IPS-18a (cell line): Measurements from ENCODE around the gene TLCD5.

Source experiments
- H3K27ac ChIP-seq: one replicate; pipeline ENCODE4 v1.5.1; 2013; ENCODE audit warnings: low read length
- H3K27me3 ChIP-seq: one replicate; pipeline ENCODE4 v1.6.1; 2013; ENCODE audit warnings: mild to moderate bottlenecking, low read length; ENCODE audit not compliant: control insufficient read depth, insufficient read depth
- H3K36me3 ChIP-seq: one replicate; pipeline ENCODE4 v1.6.1; 2013; ENCODE audit warnings: low read depth, low read length; ENCODE audit not compliant: control insufficient read depth
- H3K4me1 ChIP-seq: one replicate; pipeline ENCODE4 v1.6.1; 2013; ENCODE audit warnings: low read depth, low read length; ENCODE audit not compliant: control insufficient read depth
- H3K4me3 ChIP-seq: one replicate; pipeline ENCODE4 v1.5.1; 2013; ENCODE audit warnings: low read length
- H3K9ac ChIP-seq: one replicate; pipeline ENCODE4 v1.6.1; 2013; ENCODE audit warnings: mild to moderate bottlenecking, low read length, moderate library complexity
- H3K9me3 ChIP-seq: one replicate; pipeline ENCODE4 v1.6.1; 2013; ENCODE audit warnings: low read depth, low read length; ENCODE audit not compliant: control insufficient read depth

TLCD5 gene

DNA sequence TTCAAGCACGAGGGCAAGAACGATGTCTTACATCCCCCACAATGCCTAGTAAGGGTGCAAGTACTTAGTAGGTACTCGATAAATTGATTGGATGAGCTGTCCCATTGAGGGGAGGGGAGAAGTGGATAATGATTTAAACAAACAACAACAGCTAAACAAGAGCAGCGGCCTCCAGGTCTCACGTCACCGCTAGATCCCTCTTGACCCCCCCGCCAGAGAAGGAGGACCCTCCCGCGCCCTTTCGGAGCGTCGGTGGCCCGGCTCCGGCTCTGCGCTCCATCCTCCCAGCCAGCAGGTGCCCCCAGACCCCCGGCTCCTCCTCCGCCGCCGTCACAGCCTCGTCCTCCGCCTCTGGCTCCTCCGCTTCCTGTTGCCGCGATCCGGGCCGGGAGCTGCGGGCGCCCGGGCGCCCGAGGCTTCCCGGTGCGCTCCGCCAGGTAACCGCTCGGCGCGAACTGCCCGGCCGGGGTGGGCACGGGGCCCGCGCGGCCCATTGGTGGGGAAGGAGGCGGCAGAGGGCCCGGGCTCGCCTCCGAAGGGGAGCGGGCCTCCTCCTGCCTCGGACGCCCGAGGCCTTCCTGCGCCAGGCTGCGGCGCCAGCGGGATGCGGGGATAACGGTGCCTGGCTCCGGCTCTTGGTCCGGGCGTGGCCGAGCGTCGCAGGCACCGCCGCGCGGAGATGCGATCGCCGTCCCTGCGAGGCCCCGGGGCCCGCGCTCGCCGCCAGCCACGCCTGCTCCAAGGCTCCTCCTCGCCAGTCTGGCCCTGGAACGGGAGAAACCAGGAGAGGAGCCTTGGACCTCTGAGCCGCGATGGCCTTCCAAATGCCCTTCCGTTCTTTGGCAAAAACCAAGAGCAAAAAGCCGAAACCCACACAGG lies at the start of gene TLCD5:
TLCD5 (plus strand) TSS at position 368 of the 879 bp plus-strand sequence. CDS start 2,143 bp downstream, outside the sequence.
- Histone ChIP-seq H3K9me3 (no peaks in the 10 kb centered on the region), H3K4me1 (peaks cover 7% of the 10 kb centered on the region), H3K27me3 (peaks cover 18% of the 10 kb centered on the region), H3K4me3 (peak within 1 kb of the TSS; percentile 63), H3K36me3 (peaks cover 4% of the 10 kb centered on the region), H3K9ac (peak within 1 kb of the TSS; percentile 49), H3K27ac (no peak within 1 kb of the TSS)

DNA sequence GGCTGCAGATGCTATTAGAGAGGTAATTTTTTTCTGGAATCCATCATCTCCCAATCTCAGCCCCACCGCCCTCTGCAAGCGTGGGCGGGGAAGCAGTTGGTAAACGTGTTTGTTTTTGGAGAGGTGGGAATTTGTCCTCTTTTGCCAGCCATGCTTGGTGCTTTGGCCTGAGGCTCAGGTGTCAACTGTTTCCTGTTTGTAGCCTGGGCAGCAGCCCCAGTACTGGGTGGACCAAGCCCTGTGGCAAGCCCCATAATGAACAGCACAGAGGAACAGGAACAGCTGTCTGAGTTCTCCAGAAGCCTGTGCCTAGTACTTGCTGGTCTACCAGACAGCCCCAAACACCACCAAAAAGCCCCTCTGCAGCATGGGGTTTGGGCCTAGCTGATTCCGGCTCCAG lies 45.6 kb upstream of the TLCD5 start:
- Histone ChIP-seq H3K9me3 (no peaks in the 10 kb centered on the region), H3K27me3 (no peaks in the 10 kb centered on the region), H3K9ac (no peak overlapping the region), H3K4me1 (no peaks in the 10 kb centered on the region), H3K4me3 (no peak overlapping the region), H3K27ac (no peak overlapping the region), H3K36me3 (no peaks in the 10 kb centered on the region)

DNA sequence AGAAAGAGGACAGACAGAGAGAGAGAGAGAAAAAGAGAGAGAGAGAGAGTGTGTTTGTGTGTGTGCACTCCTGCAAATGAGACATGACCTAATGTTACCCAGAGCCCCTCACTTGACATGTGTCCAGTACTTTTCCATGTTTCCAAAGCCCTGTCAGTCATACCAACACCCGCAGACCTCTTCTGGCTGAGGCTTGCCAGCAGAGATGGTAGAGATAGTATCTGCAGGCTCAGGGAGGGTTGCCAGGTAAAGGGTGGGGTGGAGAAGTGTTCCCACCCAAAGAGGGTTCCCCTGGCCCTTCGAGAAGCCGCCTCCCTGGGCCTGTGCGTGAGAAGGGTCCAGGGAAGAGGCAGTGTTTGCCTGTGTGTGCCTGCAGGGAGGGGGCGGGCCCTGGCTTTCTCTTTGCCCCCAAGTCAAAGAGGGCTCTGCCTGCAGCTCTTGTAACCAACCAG lies 44.5 kb upstream of the TLCD5 start:
- no peaks in the 10 kb centered on the region for H3K27me3 ChIP-seq
- no peak overlapping the region for H3K27ac ChIP-seq
- H3K4me3 ChIP-seq = no peak overlapping the region
- H3K4me1 ChIP-seq = no peaks in the 10 kb centered on the region
- H3K36me3 ChIP-seq = no peaks in the 10 kb centered on the region
- no peaks in the 10 kb centered on the region for H3K9me3 ChIP-seq
- no peak overlapping the region for H3K9ac ChIP-seq

DNA sequence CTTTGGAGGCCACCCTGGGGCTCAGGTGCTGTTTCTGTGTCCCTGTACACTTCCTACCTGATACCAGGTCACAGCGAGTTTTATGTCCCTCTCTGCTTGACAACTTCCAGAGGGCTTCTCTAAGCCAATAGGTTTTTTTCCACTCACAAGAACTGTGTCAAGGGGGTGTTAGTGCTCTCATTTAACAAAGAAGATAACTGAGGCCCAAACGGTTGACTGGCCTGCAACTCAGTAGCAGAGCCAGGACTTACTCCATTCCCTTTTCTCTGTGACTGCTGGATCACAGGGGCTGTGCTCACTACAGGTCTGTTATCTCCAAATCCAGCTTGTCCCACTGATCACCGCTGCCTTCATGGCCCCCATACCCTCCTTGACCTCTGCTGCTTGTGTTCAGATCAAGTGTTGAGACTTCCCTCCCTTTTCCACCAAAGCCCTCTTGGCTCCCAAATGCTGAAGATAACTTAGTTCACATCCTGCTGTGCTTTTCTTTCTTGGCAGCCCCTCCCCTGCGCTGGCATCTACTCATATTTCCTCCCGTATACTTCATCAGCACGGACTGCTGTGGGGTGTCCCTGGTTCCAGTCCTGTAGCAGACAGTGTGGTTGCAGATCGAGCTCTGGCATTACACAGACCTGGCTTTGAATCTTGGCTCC lies 43.8 kb upstream of the TLCD5 start:
- Histone ChIP-seq H3K36me3 (no peaks in the 10 kb centered on the region), H3K27ac (no peak overlapping the region), H3K4me3 (no peak overlapping the region), H3K27me3 (no peaks in the 10 kb centered on the region), H3K9ac (no peak overlapping the region), H3K9me3 (no peaks in the 10 kb centered on the region), H3K4me1 (no peaks in the 10 kb centered on the region)

DNA sequence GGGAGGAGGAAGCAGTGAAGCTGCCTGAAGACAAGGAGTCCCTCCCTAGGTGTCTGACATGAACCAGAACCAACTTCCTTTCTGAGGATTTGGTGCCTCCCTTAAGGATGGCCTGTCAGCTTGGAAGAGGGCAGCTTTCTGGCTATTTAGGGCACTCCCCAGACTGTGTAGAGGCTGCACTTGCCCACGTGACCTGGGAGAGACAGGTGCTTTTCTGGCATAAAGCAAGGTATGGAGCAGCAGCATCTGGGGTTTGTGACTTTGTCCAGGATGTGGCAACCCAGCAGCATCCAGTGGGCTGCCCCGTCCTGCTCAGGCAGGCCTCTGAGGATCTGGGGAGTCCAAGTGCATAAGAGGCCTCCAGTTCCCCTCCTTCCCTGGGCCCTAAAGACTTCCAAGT lies 42.0 kb upstream of the TLCD5 start:
- Histone ChIP-seq H3K9ac (no peak overlapping the region), H3K9me3 (no peaks in the 10 kb centered on the region), H3K27me3 (no peaks in the 10 kb centered on the region), H3K4me3 (no peak overlapping the region), H3K27ac (no peak overlapping the region), H3K36me3 (no peaks in the 10 kb centered on the region), H3K4me1 (no peaks in the 10 kb centered on the region)

DNA sequence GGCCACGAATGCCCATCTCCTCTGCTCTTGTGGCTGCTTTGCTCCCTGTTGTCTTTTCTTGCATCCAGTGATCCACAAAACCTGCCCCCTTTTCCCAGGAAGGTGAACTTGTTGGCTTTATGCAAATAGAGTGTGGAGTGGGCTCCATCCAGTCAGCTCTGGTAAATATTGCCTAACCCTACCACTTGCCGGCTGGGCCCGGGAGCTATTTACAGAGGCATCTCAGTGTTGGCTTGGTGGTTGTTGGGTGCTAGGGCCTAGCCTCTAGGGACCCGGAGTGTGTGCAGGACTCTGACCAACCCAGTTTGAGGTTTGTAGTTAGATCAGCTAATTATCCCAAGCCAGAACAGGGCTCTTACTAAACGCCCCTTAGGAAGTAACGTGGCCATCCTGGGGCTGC lies 40.8 kb upstream of the TLCD5 start:
- Histone ChIP-seq H3K27me3 (no peaks in the 10 kb centered on the region), H3K4me3 (no peak overlapping the region), H3K9me3 (no peaks in the 10 kb centered on the region), H3K36me3 (no peaks in the 10 kb centered on the region), H3K9ac (no peak overlapping the region), H3K4me1 (no peaks in the 10 kb centered on the region), H3K27ac (no peak overlapping the region)

DNA sequence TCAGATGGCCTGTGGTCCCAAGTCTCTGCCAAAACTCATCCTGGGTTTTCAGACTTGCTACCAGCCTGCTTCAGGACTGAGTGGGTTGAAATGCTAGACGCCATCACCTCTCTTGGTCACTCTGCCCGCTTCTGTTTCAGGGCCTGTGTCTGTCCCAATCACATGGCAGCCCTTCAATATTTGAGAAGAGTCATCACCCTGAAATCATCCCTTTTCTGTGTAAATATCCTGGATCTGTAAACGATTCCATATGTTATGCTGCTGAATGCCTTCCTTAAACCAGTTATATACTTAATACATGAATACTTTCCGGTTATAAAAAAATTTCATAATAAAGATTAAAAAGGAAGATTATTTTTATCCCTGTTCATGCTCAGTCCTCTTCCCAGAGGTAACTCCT lies 39.8 kb upstream of the TLCD5 start:
- H3K27ac ChIP-seq = no peak overlapping the region
- no peaks in the 10 kb centered on the region for H3K27me3 ChIP-seq
- H3K4me1 ChIP-seq = no peaks in the 10 kb centered on the region
- H3K9me3 ChIP-seq = no peaks in the 10 kb centered on the region
- H3K4me3 ChIP-seq = no peak overlapping the region
- H3K9ac ChIP-seq = no peak overlapping the region
- no peaks in the 10 kb centered on the region for H3K36me3 ChIP-seq

DNA sequence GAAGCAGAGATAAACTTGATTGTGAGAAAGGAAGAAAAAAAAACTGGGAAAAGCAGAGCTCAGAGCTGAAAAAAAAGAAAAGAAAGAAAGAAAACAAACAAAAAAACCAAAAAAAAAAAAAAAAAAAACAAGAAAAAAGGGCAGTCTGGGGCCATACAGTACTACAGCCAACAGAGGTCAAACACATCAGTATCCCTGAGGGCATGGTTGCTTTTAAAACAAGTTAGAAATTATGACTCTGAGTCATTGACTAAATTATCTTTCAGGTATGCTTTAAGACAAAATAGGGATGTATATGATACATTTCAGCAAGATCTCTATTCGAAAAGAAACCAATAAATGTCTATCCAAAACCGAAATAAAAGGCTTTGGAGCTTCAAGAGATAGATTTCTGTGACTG lies 37.1 kb upstream of the TLCD5 start:
- Histone ChIP-seq H3K4me3 (no peak overlapping the region), H3K27ac (no peak overlapping the region), H3K9ac (no peak overlapping the region), H3K9me3 (no peaks in the 10 kb centered on the region), H3K36me3 (no peaks in the 10 kb centered on the region), H3K27me3 (no peaks in the 10 kb centered on the region), H3K4me1 (no peaks in the 10 kb centered on the region)

- no peaks in the 10 kb centered on the region for H3K9me3 ChIP-seq
Observed at GRCh38 chr11:120289426-120289825, 35.7 kb upstream of the TLCD5 start.

DNA sequence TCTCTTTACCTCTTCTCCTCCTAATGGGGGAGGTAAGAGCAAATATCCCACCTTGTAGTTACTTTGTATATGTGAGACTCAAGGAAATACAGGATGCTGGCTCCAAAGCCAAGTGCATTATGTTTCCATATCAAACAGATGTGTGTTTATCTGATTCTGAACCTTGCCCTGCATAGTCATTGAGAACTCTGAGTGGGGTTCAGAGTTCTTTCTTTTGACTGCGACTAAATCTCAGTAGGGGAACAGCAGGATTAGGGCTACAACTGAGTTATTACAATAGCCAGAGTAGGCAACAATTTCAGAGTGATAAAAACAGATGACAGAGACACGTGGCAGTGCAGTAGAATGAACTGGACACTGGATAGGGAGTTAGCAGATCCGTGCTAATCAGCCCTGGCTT lies 34.1 kb upstream of the TLCD5 start:
- Histone ChIP-seq H3K4me1 (no peaks in the 10 kb centered on the region), H3K27me3 (no peaks in the 10 kb centered on the region), H3K36me3 (no peaks in the 10 kb centered on the region), H3K4me3 (no peak overlapping the region), H3K9ac (no peak overlapping the region), H3K27ac (no peak overlapping the region), H3K9me3 (no peaks in the 10 kb centered on the region)

More at GRCh38 chr11:120289426-120289825, 35.7 kb upstream of the TLCD5 start:
- no peaks in the 10 kb centered on the region for H3K4me1 ChIP-seq
- H3K36me3 ChIP-seq = no peaks in the 10 kb centered on the region
- H3K27me3 ChIP-seq = no peaks in the 10 kb centered on the region
- no peak overlapping the region for H3K4me3 ChIP-seq
- no peak overlapping the region for H3K9ac ChIP-seq
- no peak overlapping the region for H3K27ac ChIP-seq

- no peaks in the 10 kb centered on the region for H3K27me3 ChIP-seq
- no peaks in the 10 kb centered on the region for H3K36me3 ChIP-seq
- no peak overlapping the region for H3K4me3 ChIP-seq
- H3K9ac ChIP-seq = no peak overlapping the region
- H3K9me3 ChIP-seq = no peaks in the 10 kb centered on the region
- H3K27ac ChIP-seq = no peak overlapping the region
- H3K4me1 ChIP-seq = no peaks in the 10 kb centered on the region
Observed at GRCh38 chr11:120293038-120293800, 31.9 kb upstream of the TLCD5 start.
